ENCODE measurements around the gene AGAP2.
"Not testable (repeated sequence)": the region's sequence is repeated elsewhere in the genome, so short reads cannot be mapped to it uniquely, and the experiment has no call there.

The AGAP2 gene

DNA sequence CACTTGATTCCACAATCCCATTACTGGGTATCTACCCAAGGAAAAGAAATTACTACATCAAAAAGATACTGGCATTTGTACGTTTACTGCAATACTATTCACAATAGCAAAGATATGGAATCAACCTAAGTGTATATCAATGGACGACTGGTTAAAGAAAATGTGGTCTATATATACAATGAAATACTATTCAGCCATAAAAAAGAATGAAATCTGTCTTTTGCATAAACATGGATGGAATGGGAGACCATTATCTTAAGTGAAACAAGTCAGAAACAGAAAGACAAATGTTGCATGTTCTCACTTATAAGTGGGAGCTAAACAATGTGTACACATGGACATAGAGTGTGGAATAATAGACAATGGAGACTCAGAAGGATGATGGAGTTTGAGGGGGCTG is 49.6 kb downstream of the AGAP2 start:
- H3K4me2 ChIP-seq (ENCODE audit: insufficient read depth, low read length, poor library complexity, severe bottlenecking), result no peak overlapping the region
- no peak overlapping the region for H2BK12ac ChIP-seq (ENCODE audit: low read length)
- no peaks in the 10 kb centered on the region for H3K4me1 ChIP-seq (ENCODE audit: control insufficient read depth in 2 of 2, insufficient read depth in 1 of 2, low read depth in 1 of 2, low read length in 2 of 2)
- DNase-seq (ENCODE audit: low spot score), result no peak
- H2BK15ac ChIP-seq (ENCODE audit: low read length), result no peak overlapping the region
- no peaks in the 10 kb centered on the region for H3K27me3 ChIP-seq (ENCODE audit: control insufficient read depth in 3 of 3, insufficient read depth in 3 of 3, low read depth in 1 of 3, low read length in 3 of 3)
- H3K9me3 ChIP-seq (replicated peaks in 1 of 2; ENCODE audit: control insufficient read depth in 2 of 2, insufficient read depth in 1 of 2, low read depth in 1 of 2, low read length in 2 of 2), result no peaks in the 10 kb centered on the region
- no peaks in the 10 kb centered on the region for H3K79me1 ChIP-seq (ENCODE audit: low read depth, low read length)
- no peak overlapping the region for H2BK120ac ChIP-seq (ENCODE audit: low read depth, low read length)
- no peak overlapping the region for H3K9ac ChIP-seq (ENCODE audit: low read depth, low read length, poor library complexity)
- no peak overlapping the region for H3K23ac ChIP-seq (ENCODE audit: low read depth, low read length, poor library complexity)
- no peak overlapping the region for H3K14ac ChIP-seq (ENCODE audit: low read length)
- WGBS, 2 donors (ENCODE audit: extremely low coverage in 2 of 2, insufficient read length in 2 of 2, insufficient replicate concordance in 1 of 2), result no CpG with 5 or more reads among the region's 2 CpGs
- H3K27ac ChIP-seq (replicated peaks; ENCODE audit: low read length), result no peak overlapping the region
- no peak overlapping the region for H2AFZ ChIP-seq (ENCODE audit: low read length)
- H3K4me3 ChIP-seq (ENCODE audit: low read length in 2 of 2), result no peak overlapping the region
- H2BK5ac ChIP-seq (ENCODE audit: low read length), result no peak overlapping the region
- H3K18ac ChIP-seq (ENCODE audit: low read length), result no peak overlapping the region
- H3K36me3 ChIP-seq (replicated peaks in 1 of 2; ENCODE audit: control insufficient read depth in 2 of 2, insufficient read depth in 2 of 2, low read length in 2 of 2), result no peaks in the 10 kb centered on the region
- H4K91ac ChIP-seq (ENCODE audit: low read depth, low read length, poor library complexity), result no peak overlapping the region
- no peak overlapping the region for H4K8ac ChIP-seq (ENCODE audit: low read depth, low read length)
- H3K4ac ChIP-seq (ENCODE audit: low read length), result no peak overlapping the region
- no peak overlapping the region for H2AK5ac ChIP-seq (ENCODE audit: low read depth, low read length)

DNA sequence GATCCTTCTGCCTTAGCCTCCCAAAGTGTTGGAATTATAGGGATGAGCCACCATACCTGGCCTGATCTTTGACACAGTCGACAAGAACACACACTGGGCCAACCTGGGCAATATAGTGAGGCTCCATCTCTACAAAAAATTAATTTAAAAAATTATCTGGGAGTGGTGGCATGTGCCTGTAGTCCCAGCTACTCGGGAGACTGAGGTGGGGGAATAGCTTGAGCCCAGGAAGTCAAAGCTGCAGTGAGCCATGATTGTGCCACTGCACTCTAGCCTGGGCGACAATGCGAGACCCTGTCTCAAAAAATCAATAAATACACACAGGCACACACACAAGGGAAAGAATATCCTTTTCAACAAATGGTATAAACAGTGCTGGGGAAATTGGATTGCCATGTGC is 50.7 kb downstream of the AGAP2 start:
- Histone ChIP-seq H3K18ac (ENCODE audit: low read length) (no peak overlapping the region), H3K4me3 (ENCODE audit: low read length in 2 of 2) (no peak overlapping the region), H2AK5ac (ENCODE audit: low read depth, low read length) (no peak overlapping the region), H3K4me1 (ENCODE audit: control insufficient read depth in 2 of 2, insufficient read depth in 1 of 2, low read depth in 1 of 2, low read length in 2 of 2) (no peaks in the 10 kb centered on the region), H3K23ac (ENCODE audit: low read depth, low read length, poor library complexity) (no peak overlapping the region), H3K36me3 (replicated peaks in 1 of 2; ENCODE audit: control insufficient read depth in 2 of 2, insufficient read depth in 2 of 2, low read length in 2 of 2) (no peaks in the 10 kb centered on the region), H4K91ac (ENCODE audit: low read depth, low read length, poor library complexity) (no peak overlapping the region), H2BK12ac (ENCODE audit: low read length) (no peak overlapping the region), H4K8ac (ENCODE audit: low read depth, low read length) (no peak overlapping the region), H3K9ac (ENCODE audit: low read depth, low read length, poor library complexity) (no peak overlapping the region), H3K4me2 (ENCODE audit: insufficient read depth, low read length, poor library complexity, severe bottlenecking) (no peak overlapping the region), H3K27me3 (ENCODE audit: control insufficient read depth in 3 of 3, insufficient read depth in 3 of 3, low read depth in 1 of 3, low read length in 3 of 3) (no peaks in the 10 kb centered on the region), H2BK5ac (ENCODE audit: low read length) (no peak overlapping the region), H3K14ac (ENCODE audit: low read length) (no peak overlapping the region), H3K9me3 (replicated peaks in 1 of 2; ENCODE audit: control insufficient read depth in 2 of 2, insufficient read depth in 1 of 2, low read depth in 1 of 2, low read length in 2 of 2) (no peaks in the 10 kb centered on the region), H3K79me1 (ENCODE audit: low read depth, low read length) (no peaks in the 10 kb centered on the region), H2BK120ac (ENCODE audit: low read depth, low read length) (no peak overlapping the region), H3K4ac (ENCODE audit: low read length) (no peak overlapping the region), H2BK15ac (ENCODE audit: low read length) (no peak overlapping the region), H3K27ac (replicated peaks; ENCODE audit: low read length) (no peak overlapping the region), H2AFZ (ENCODE audit: low read length) (no peak overlapping the region)
- WGBS, 2 donors (ENCODE audit: extremely low coverage in 2 of 2, insufficient read length in 2 of 2, insufficient replicate concordance in 1 of 2), result no CpG with 5 or more reads among the region's 4 CpGs
- DNase-seq (ENCODE audit: low spot score), result no peak

DNA sequence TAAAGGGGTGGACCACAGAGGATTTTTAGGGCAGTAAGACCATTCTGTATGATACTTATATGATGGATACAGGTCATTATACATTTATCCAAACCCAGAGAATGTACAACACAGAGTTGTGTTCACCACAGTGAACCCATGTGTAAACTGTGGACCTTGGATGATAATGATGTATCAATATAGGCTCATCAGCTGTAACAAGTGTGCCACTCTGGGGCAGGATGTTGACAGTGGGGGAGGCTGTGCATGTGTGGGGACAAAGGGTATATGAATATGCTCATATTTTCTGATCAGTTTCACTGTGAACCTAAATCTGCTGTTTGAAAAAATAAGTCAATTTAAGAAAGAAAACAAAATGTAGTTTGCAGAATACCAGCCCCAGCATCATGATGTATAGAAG is 58.8 kb downstream of the AGAP2 start:
- Histone ChIP-seq H3K4me3 (ENCODE audit: low read length in 2 of 2) (no peak overlapping the region), H3K4me2 (ENCODE audit: insufficient read depth, low read length, poor library complexity, severe bottlenecking) (no peak overlapping the region), H3K36me3 (replicated peaks in 1 of 2; ENCODE audit: control insufficient read depth in 2 of 2, insufficient read depth in 2 of 2, low read length in 2 of 2) (no peaks in the 10 kb centered on the region), H3K79me1 (ENCODE audit: low read depth, low read length) (no peaks in the 10 kb centered on the region), H3K27me3 (ENCODE audit: control insufficient read depth in 3 of 3, insufficient read depth in 3 of 3, low read depth in 1 of 3, low read length in 3 of 3) (no peaks in the 10 kb centered on the region), H3K9ac (ENCODE audit: low read depth, low read length, poor library complexity) (no peak overlapping the region), H2BK12ac (ENCODE audit: low read length) (no peak overlapping the region), H2AK5ac (ENCODE audit: low read depth, low read length) (no peak overlapping the region), H3K14ac (ENCODE audit: low read length) (no peak overlapping the region), H3K23ac (ENCODE audit: low read depth, low read length, poor library complexity) (no peak overlapping the region), H3K27ac (replicated peaks; ENCODE audit: low read length) (no peak overlapping the region), H2BK15ac (ENCODE audit: low read length) (no peak overlapping the region), H4K8ac (ENCODE audit: low read depth, low read length) (no peak overlapping the region), H3K4me1 (ENCODE audit: control insufficient read depth in 2 of 2, insufficient read depth in 1 of 2, low read depth in 1 of 2, low read length in 2 of 2) (no peaks in the 10 kb centered on the region), H4K91ac (ENCODE audit: low read depth, low read length, poor library complexity) (no peak overlapping the region), H2BK120ac (ENCODE audit: low read depth, low read length) (no peak overlapping the region), H2AFZ (ENCODE audit: low read length) (no peak overlapping the region), H3K4ac (ENCODE audit: low read length) (no peak overlapping the region), H3K9me3 (replicated peaks in 1 of 2; ENCODE audit: control insufficient read depth in 2 of 2, insufficient read depth in 1 of 2, low read depth in 1 of 2, low read length in 2 of 2) (peaks cover 0 to 2% of the 10 kb centered on the region in 2 donors), H3K18ac (ENCODE audit: low read length) (no peak overlapping the region), H2BK5ac (ENCODE audit: low read length) (no peak overlapping the region)
- no peak for DNase-seq (ENCODE audit: low spot score)

GRCh38 chr12:57677947-57678346 is 60.6 kb downstream of the AGAP2 start:
- H2AK5ac ChIP-seq (ENCODE audit: low read depth, low read length); H3K9ac ChIP-seq (ENCODE audit: low read depth, low read length, poor library complexity); H3K27me3 ChIP-seq (ENCODE audit: control insufficient read depth in 3 of 3, insufficient read depth in 3 of 3, low read depth in 1 of 3, low read length in 3 of 3); H3K36me3 ChIP-seq (replicated peaks in 1 of 2; ENCODE audit: control insufficient read depth in 2 of 2, insufficient read depth in 2 of 2, low read length in 2 of 2); H3K27ac ChIP-seq (replicated peaks; ENCODE audit: low read length); H4K8ac ChIP-seq (ENCODE audit: low read depth, low read length); H3K23ac ChIP-seq (ENCODE audit: low read depth, low read length, poor library complexity); DNase-seq (ENCODE audit: low spot score); H3K4me3 ChIP-seq (ENCODE audit: low read length in 2 of 2); H2BK12ac ChIP-seq (ENCODE audit: low read length); H3K4me1 ChIP-seq (ENCODE audit: control insufficient read depth in 2 of 2, insufficient read depth in 1 of 2, low read depth in 1 of 2, low read length in 2 of 2); H2BK5ac ChIP-seq (ENCODE audit: low read length); H3K9me3 ChIP-seq (replicated peaks in 1 of 2; ENCODE audit: control insufficient read depth in 2 of 2, insufficient read depth in 1 of 2, low read depth in 1 of 2, low read length in 2 of 2); H2BK15ac ChIP-seq (ENCODE audit: low read length); H2AFZ ChIP-seq (ENCODE audit: low read length); H3K14ac ChIP-seq (ENCODE audit: low read length); H2BK120ac ChIP-seq (ENCODE audit: low read depth, low read length); H3K79me1 ChIP-seq (ENCODE audit: low read depth, low read length); H3K4ac ChIP-seq (ENCODE audit: low read length); H4K91ac ChIP-seq (ENCODE audit: low read depth, low read length, poor library complexity); H3K4me2 ChIP-seq (ENCODE audit: insufficient read depth, low read length, poor library complexity, severe bottlenecking); H3K18ac ChIP-seq (ENCODE audit: low read length): not testable (repeated sequence)
- no CpG with 5 or more reads among the region's 9 CpGs for WGBS, 2 donors (ENCODE audit: extremely low coverage in 2 of 2, insufficient read length in 2 of 2, insufficient replicate concordance in 1 of 2)
